Neutrophil (primary cell): ENCODE results near the gene PLXND1.
A peak's percentile ranks its signal among the peaks of the same experiment; 100 is the strongest.

Experiments
- H3K27ac ChIP-seq: fragments of 200-600 bp; sonication (generic); 2 replicates; pipeline ENCODE4 v1.5.1; 2016; ENCODE audit warnings: mild to moderate bottlenecking, moderate library complexity
- H3K27me3 ChIP-seq: fragments of 200-600 bp; sonication (generic); 2 replicates; pipeline ENCODE4 v1.6.0; 2016; ENCODE audit warnings: mild to moderate bottlenecking
- H3K36me3 ChIP-seq: fragments of 200-600 bp; sonication (generic); 2 replicates; pipeline ENCODE4 v1.5.1; 2017
- H3K4me1 ChIP-seq, 2 experiments: fragments of 200-600 bp in 1 of 2; sonication (generic) in 1 of 2; 1 replicate in 1 of 2; 2 replicates in 1 of 2; pipeline versions ENCODE4 v1.5.1 to v1.6.1; 2013 to 2016; ENCODE audit warnings: low read depth in 1 of 2, low read length in 1 of 2, mild to moderate bottlenecking in 1 of 2, moderate library complexity in 1 of 2; ENCODE audit not compliant: control insufficient read depth in 1 of 2, insufficient read depth in 1 of 2
- H3K4me3 ChIP-seq, 2 experiments: fragments of 200-600 bp in 1 of 2; sonication (generic) in 1 of 2; 1 replicate in 1 of 2; 2 replicates in 1 of 2; pipeline ENCODE4 v1.5.1; 2013 to 2016; ENCODE audit warnings: low read depth in 1 of 2, low read length in 1 of 2, mild to moderate bottlenecking in 1 of 2, moderate library complexity in 1 of 2
- H3K9me3 ChIP-seq: fragments of 200-600 bp; sonication (generic); 2 replicates; pipeline ENCODE4 v1.5.1; 2016
- TF ChIP-seq, protein P1 (sequence below): fragments of 200-600 bp; sonication (generic); IDR thresholded peaks from 2 replicates; pipeline ENCODE4 v1.5.1; 2016; ENCODE audit warnings: antibody characterized with exemption

PLXND1 gene

DNA sequence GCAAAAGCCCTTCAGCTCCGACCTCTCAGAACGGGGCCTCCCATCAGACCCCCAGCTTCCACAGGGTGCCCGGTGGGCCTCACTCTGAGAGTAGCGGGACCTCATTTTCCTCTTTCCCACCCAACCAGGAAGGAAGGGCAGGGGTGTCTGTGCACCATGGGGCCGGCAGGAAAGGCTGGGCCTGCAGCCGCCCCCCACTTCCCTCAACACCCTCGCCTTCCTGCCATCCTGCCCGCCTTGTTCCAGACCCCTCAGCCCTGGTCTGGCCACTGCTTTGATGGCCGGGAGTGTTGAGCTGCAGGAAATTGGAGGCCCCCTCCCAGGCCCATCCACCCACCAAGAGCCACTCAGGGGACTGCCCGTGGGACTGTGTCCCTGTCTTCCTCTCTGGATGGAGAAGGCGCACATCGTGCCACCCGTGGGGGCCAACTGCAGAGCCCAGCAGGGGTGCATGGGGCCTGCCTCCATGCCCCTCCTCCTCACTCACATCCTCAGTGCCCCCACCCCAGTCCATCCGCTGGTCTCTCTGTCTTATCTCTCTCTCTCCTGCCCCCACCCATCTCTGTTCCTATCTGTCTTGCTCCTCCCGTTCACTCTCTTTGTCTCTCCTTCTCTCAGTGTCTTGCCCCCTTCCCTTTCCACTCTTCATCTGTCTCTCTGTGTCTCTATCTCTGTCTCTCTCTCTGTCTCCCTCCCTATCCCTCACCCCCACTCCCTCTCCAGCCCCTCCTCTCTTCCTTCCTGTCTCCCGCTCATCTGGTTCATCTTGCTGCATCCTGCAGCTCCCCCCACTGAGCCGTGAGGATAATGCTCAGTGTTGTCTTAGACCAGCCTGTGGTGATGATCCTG is 1.8 kb upstream of the PLXND1 start:
- Histone ChIP-seq H3K4me3 (no peak overlapping the region), H3K9me3 (no peaks in the 10 kb centered on the region), H3K4me1 (peaks cover 14 to 15% of the 10 kb centered on the region in 2 experiments), H3K36me3 (no peaks in the 10 kb centered on the region), H3K27ac (no peak overlapping the region), H3K27me3 (peaks cover 83% of the 10 kb centered on the region)
- TF ChIP-seq, protein P1, sequence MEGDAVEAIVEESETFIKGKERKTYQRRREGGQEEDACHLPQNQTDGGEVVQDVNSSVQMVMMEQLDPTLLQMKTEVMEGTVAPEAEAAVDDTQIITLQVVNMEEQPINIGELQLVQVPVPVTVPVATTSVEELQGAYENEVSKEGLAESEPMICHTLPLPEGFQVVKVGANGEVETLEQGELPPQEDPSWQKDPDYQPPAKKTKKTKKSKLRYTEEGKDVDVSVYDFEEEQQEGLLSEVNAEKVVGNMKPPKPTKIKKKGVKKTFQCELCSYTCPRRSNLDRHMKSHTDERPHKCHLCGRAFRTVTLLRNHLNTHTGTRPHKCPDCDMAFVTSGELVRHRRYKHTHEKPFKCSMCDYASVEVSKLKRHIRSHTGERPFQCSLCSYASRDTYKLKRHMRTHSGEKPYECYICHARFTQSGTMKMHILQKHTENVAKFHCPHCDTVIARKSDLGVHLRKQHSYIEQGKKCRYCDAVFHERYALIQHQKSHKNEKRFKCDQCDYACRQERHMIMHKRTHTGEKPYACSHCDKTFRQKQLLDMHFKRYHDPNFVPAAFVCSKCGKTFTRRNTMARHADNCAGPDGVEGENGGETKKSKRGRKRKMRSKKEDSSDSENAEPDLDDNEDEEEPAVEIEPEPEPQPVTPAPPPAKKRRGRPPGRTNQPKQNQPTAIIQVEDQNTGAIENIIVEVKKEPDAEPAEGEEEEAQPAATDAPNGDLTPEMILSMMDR, result no peak

DNA sequence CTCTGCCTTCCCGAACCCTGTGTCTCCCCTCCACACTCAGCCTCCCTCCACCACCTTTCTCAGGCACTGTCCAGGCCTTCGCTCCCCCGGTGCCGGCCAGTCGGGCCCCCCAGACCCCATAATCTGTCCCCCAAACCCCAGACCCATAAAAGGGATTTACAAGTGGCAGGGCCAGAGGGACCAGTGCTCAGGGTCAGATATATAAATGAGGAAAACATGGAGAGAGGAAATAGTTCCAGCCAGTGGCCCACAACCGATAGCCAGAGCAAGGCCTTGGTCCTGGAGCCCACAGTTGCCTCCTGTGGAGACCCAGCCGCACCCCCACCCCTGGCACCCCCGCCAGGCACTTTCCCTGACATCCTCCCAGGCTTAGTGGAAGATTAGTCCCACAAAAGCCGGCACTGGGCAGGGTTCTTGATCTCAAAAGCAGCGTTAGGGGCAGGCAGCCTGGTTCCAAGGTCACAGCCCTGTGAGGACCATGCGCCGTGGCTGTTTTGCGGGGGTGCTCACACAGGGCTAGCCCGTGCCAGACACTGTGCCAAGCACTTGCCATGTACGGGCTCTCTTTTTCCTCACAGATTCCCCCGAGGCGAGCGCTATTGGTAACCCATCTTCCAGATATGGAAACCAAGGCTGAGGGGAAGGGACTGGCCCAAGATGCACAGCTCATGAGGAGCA is 1.1 kb upstream of the PLXND1 start:
- peaks cover 14 to 15% of the 10 kb centered on the region in 2 experiments for H3K4me1 ChIP-seq
- no peak overlapping the region for H3K27ac ChIP-seq
- H3K27me3 ChIP-seq, result peaks cover 88% of the 10 kb centered on the region
- no peaks in the 10 kb centered on the region for H3K36me3 ChIP-seq
- TF ChIP-seq, protein P1, result no peak
- H3K4me3 ChIP-seq, result peak overlapping the region; percentile 39 to 54
- no peaks in the 10 kb centered on the region for H3K9me3 ChIP-seq

DNA sequence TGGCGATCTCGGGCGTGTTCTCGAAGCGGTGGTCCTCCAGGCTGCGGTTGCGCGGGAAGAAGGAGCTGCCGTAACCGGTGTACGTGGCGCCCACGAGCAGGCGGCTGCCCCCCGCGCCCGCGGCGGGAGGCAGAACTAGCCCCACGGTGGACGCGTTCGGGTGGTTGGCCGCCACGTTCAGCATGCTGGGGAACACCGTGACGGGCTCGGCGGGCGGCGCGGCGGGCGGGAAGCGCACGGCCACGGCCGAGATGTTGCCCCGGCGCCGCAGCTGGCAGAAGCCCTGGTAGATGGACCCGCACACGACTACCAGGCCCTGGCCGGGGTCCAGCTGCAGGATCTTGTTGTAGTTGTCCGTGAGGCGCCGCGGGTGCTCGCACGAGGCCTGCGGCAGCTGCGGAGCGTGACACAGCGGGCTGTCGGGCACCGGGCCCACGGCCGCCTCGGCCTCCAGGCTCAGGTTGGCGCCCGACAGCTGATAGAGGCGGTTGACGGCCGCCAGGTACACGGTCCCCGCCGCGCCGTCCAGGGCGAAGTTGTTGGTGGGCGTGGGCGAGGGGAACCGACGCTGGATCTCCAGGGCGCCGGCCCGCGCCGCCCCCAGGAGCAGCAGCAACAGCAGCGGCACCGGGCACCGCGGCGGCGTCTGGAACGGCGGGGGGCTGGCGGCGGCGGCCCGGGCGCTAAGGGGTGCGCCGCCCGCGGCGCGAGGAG is 397 bp downstream of the PLXND1 start:
- Histone ChIP-seq H3K4me1 (peaks cover 14 to 15% of the 10 kb centered on the region in 2 experiments), H3K27ac (no peak overlapping the region), H3K4me3 (peak overlapping the region; percentile 35 to 60), H3K9me3 (no peaks in the 10 kb centered on the region), H3K36me3 (no peaks in the 10 kb centered on the region), H3K27me3 (peaks cover 77% of the 10 kb centered on the region)
- TF ChIP-seq, protein P1, result no peak

DNA sequence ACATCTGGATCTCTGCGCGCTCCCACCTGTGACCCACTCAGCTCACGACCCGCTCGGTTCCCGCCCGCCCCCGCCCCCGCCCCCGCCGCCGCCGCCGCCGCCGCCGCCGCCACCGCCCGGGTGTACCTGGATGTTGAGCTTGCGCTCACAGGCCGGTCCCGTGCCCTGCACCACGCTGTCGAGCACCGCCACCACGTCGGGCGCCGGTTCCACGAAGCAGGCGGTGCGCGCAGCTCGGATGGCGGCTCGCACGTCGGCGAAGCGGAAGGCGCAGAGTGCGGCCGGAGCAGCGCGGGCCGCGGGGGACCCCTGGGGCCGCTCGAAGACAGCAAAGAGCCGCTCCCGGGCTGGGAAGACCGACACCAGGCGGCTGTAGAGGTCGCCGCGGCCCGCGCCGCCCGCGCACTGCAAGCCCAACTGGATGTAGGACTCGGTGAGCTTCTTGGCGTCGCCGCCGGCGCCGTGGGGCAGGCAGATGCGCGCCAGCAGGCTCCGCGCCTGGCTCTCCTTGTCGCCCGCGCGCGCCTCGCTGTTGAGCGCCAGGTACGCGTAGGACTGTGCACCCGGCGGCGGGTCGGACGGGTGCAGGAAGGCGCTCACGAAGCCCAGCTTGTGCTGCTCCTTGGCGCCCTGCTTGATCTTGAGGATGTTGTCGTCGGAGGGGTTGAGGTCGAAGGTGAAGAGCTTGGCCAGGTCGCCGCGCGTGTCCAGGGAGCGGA is 1.1 kb downstream of the PLXND1 start:
- TF ChIP-seq, protein P1, result no peak
- Histone ChIP-seq H3K36me3 (no peaks in the 10 kb centered on the region), H3K27ac (no peak overlapping the region), H3K4me3 (peak overlapping the region; percentile 8 to 60), H3K9me3 (no peaks in the 10 kb centered on the region), H3K4me1 (peaks cover 14 to 15% of the 10 kb centered on the region in 2 experiments), H3K27me3 (peaks cover 73% of the 10 kb centered on the region)

DNA sequence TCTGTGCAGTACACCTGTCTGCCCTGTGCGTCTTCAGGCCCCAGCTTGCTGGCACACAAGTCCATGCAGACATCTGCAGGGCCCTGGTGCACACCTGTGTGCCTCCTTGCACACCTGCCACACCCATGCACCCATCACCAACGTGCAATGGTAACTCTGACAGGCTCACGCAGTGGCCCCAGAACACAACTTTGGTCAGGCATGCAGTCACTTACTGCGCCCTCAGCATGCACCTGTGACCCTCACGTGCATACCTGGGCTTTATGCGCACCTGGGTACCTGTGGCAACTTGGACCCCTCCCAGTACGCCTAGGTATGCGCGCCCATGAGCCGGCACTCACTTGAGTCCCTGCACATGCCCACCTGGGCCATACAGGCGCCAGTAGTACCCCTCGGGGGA is 1.7 kb downstream of the PLXND1 start:
- TF ChIP-seq, protein P1, result no peak
- H3K9me3 ChIP-seq, result no peaks in the 10 kb centered on the region
- H3K4me3 ChIP-seq, result no peak overlapping the region
- peaks cover 15 to 16% of the 10 kb centered on the region in 2 experiments for H3K4me1 ChIP-seq
- H3K27me3 ChIP-seq, result peaks cover 67% of the 10 kb centered on the region
- no peaks in the 10 kb centered on the region for H3K36me3 ChIP-seq
- H3K27ac ChIP-seq, result no peak overlapping the region
